GM21717 (cell line): ENCODE results near the gene SRGAP2.
A peak's percentile ranks its signal among the peaks of the same experiment; 100 is the strongest.
"Not testable (repeated sequence)": the region's sequence is repeated elsewhere in the genome, so short reads cannot be mapped to it uniquely, and the experiment has no call there.

ENCODE experiments used
- ATAC-seq: cut with Tn5 transposase; IDR thresholded peaks from one replicate; pipeline ENCODE4 v1.9.1; 2021; ENCODE audit warnings: mild to moderate bottlenecking, moderate library complexity; ENCODE audit not compliant: unreplicated experiment

Gene SRGAP2

GRCh38 chr1:206204871-206205270 lies 1.5 kb downstream of the SRGAP2 start:
- not testable (repeated sequence) for ATAC-seq

GRCh38 chr1:206205569-206205968 lies 2.2 kb downstream of the SRGAP2 start:
- ATAC-seq: not testable (repeated sequence)

DNA sequence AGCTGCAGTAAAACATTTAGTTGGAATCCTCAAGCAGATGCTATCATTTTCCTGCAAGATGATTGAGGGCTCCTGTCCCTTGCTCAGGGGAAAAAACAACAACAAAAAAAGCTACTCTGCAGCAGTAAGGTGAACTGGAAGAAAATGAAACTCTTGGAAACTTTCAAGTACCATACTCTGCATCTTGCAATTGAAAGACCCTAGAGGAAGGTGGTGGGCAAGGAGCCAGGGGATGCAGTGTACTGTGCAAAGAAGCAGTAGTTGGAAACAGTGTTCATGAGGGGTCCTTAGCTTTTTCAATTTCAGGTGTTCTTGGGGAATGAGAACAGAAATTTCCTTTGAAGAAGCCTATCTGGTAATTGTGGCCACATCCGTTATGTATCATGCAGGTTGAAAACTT lies 7.5 kb downstream of the SRGAP2 start:
- ATAC-seq: not testable (repeated sequence)

GRCh38 chr1:206215600-206216392 lies 12.5 kb downstream of the SRGAP2 start:
- not testable (repeated sequence) for ATAC-seq

GRCh38 chr1:206218285-206218684 lies 14.9 kb downstream of the SRGAP2 start:
- ATAC-seq: not testable (repeated sequence)

- ATAC-seq: not testable (repeated sequence)
These were observed 15.4 kb downstream of the SRGAP2 start for GRCh38 chr1:206218765-206219164.

DNA sequence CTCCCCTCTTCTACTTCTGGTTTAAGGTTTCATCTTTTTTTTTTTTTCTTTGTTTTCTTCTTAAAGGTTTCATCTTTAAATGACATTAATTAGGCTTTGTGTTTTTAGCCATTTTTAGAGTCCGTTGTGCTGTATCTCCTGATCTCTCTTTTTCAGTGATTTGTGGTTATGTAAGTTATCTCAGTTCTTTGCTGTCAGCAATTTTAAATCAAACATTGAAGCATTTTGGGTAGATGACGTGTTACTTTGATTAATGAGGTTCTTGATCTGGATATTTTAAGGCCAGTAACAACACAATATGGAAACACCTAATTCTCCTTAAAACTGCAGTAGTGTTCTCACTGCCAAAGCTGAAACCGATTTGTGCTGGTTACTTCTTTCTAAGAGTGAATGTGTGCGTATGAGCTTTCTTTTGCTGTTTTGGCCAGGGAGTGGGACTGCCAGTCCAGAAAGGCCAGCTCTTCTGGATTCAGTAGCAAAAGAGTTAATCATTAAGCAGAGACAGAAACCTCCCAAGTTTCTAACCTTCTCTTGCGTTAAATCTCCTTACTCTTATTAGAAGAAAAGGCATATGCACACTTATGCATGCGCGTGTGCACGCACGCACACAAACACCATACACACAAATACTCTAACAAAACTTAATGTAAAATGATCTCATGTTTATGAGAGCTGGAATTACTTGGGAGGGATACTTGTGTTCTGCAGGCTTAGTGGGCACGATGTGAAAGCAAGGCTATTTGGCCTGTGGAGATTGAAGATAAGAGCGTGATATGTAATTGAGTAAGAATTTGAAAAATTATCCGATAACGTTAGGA lies 16.4 kb downstream of the SRGAP2 start:
- ATAC-seq: not testable (repeated sequence)

DNA sequence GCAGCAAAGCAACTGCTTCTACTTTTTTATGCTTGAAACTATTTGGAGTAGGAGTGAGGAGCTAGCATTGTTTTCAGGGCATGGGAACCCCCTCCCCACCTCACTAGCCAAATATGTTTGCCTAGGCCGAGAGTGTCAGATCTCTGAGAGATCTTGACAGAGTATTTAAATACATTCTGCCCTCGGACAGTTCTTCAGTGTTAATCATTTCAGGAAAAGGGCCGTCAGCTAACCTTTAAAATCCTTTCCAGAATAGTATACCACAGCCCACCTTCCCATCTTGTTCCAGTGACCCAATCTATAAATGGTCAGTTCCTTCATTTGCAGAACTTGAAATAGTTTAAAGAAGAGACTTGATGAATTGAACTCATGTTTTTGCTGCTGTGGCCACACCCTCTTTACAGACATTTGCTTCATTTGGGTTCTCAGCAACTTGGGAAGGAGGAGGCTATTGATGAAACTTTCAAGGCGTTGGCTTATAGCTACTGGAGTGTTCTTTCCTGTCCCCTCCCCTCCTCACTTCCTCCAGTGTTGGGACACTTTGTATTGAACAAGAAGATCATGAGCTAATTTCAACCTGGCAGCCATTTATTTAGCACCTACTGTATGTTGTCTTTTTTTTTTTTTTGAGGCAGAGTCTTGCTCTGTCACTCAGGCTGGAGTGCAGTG lies 17.1 kb downstream of the SRGAP2 start:
- ATAC-seq: not testable (repeated sequence)

- not testable (repeated sequence) for ATAC-seq
These were observed 18.2 kb downstream of the SRGAP2 start for GRCh38 chr1:206221585-206221984.

- not testable (repeated sequence) for ATAC-seq
These were observed 20.9 kb downstream of the SRGAP2 start for GRCh38 chr1:206224190-206224776.

DNA sequence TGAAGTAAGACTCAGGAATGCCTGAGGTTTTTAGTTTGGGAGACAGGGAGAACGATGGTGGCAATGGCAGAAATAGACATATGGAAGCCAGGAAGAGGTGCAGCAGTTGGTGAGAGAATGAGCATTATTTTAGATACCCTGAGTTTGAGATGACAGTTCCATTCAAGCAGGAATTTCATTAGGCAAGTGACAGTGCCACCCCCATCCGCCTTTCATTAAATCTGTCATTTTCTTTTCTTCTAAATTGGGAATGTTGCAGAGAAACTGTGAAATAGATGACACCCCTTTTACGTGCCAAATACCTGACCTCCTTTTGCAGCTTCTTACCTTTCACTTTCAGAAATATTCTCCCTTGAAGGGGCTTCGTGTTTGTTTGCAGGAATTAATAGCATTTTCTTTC lies 22.0 kb downstream of the SRGAP2 start:
- ATAC-seq: not testable (repeated sequence)

- not testable (repeated sequence) for ATAC-seq
These were observed 23.5 kb downstream of the SRGAP2 start for GRCh38 chr1:206226886-206227285.

- ATAC-seq: not testable (repeated sequence)
These were observed 25.9 kb downstream of the SRGAP2 start for GRCh38 chr1:206229286-206229685.

GRCh38 chr1:206231989-206232388 lies 28.6 kb downstream of the SRGAP2 start:
- not testable (repeated sequence) for ATAC-seq

DNA sequence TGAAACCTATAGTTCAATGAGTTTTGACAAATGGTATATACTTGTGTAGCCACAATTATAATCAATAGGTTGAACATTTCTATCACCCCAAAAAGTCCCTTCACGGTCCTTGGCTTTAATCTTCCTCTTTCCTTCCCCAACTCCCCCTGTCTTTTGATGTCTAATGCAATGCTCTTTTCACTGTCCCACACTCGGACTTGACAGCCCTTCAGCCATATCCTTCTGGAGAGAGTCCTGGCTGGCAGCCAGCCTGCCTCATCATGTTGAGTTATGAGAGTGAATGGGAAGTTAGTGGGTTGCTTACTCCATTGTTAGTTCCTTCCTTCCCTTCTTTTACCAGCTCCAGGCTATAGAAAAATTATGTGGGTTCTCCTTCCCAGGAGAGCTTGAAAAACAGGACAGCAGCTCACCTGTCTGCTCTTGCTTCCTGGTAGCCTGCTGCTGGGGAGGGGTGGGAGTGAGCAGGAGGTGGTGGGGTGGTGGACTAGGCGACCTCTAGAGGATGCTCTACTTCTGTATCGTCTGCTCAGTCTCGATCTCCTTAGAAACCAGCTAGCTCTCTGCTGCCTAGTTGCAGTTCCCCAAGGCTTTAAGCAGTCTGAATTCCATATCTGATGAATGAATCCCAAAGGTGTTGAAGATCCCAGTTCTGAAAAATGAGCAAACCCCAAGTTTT lies 29.8 kb downstream of the SRGAP2 start:
- not testable (repeated sequence) for ATAC-seq

- not testable (repeated sequence) for ATAC-seq
These were observed 31.0 kb downstream of the SRGAP2 start for GRCh38 chr1:206234189-206234916.

GRCh38 chr1:206235190-206235589 lies 31.8 kb downstream of the SRGAP2 start:
- ATAC-seq: not testable (repeated sequence)

DNA sequence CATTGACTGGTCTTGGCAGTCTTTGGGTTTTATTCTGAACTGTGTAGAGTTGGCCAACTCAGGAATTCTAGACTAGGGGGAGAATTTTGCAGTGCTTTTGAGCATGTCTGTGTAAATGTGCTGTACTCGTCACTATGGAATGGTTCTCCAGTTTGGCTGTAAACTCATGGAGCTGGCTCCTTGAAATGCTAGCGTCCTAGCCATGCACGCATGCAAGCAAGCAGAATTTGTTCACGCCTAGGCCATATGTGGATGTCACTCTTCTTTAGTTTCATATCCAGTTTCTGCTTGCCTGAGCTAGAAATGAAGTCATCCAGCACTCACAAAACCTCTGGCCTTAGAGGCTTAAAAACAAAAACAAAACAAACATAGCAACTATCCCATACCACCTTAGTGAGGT lies 36.9 kb downstream of the SRGAP2 start:
- ATAC-seq: peak; percentile 56

- peak; percentile 98 for ATAC-seq
These were observed 40.0 kb downstream of the SRGAP2 start for GRCh38 chr1:206243335-206243734.

- not testable (repeated sequence) for ATAC-seq
These were observed 42.1 kb downstream of the SRGAP2 start for GRCh38 chr1:206245479-206245878.
